Lower leg skin (tissue), 3 donors: ENCODE results near the gene ACACA.

ENCODE experiments used
- CTCF ChIP-seq, 3 donors: fragments of 450-650 bp; IDR thresholded peaks; one replicate each; pipeline ENCODE4 v1.5.1; 2016; ENCODE audit warnings: antibody characterized with exemption in 3 of 3, mild to moderate bottlenecking in 3 of 3, moderate library complexity in 2 of 3
- POLR2A ChIP-seq, 2 donors: fragments of 450-650 bp; IDR thresholded peaks; one replicate each; pipeline ENCODE4 v1.6.1; 2016 to 2017; ENCODE audit warnings: antibody characterized with exemption in 2 of 2, mild to moderate bottlenecking in 1 of 2, moderate library complexity in 1 of 2

GRCh38 chr17:37429039-37429438 is 22.4 kb upstream of the ACACA start:
- TF ChIP-seq CTCF (IDR thresholded peaks at IDR 0.05) = no peak
- TF ChIP-seq POLR2A (IDR thresholded peaks at IDR 0.05) = no peak
